Esophagus (tissue), 2 donors: ENCODE results near the gene SMARCAD1. TPM values are rescaled to one million over a fixed set of nuclear protein-coding genes. Genes with fewer than 3 reads are reported as not detected.
"Not testable (repeated sequence)": the region's sequence is repeated elsewhere in the genome, so short reads cannot be mapped to it uniquely, and the experiment has no call there.

Source experiments
- H3K27ac ChIP-seq, 2 donors: one replicate each; pipeline ENCODE4 v1.5.1; 2013; ENCODE audit warnings: low read depth in 2 of 2, mild to moderate bottlenecking in 2 of 2, inconsistent platforms in 1 of 2, low read length in 1 of 2, moderate library complexity in 1 of 2
- H3K27me3 ChIP-seq, 2 donors: one replicate each; pipeline ENCODE4 v1.6.1; 2013; ENCODE audit warnings: low read length in 2 of 2, control low read depth in 1 of 2, mild to moderate bottlenecking in 1 of 2; ENCODE audit not compliant: insufficient read depth in 2 of 2, control insufficient read depth in 1 of 2
- H3K36me3 ChIP-seq, 2 donors: one replicate each; pipeline ENCODE4 v1.6.1; 2013; ENCODE audit warnings: low read length in 1 of 2; ENCODE audit not compliant: control insufficient read depth in 2 of 2, insufficient read depth in 2 of 2
- H3K4me1 ChIP-seq, 2 donors: one replicate each; pipeline ENCODE4 v1.6.1; 2013; ENCODE audit warnings: low read length in 1 of 2; ENCODE audit not compliant: control insufficient read depth in 2 of 2, insufficient read depth in 2 of 2
- H3K4me3 ChIP-seq, 2 donors: one replicate each; pipeline ENCODE4 v1.5.1; 2013; ENCODE audit warnings: low read length in 2 of 2, mild to moderate bottlenecking in 2 of 2, low read depth in 1 of 2, moderate library complexity in 1 of 2
- H3K9me3 ChIP-seq, 2 donors: one replicate each; pipeline ENCODE4 v1.6.1; 2013; ENCODE audit warnings: mild to moderate bottlenecking in 2 of 2, low read depth in 1 of 2, low read length in 1 of 2, moderate library complexity in 1 of 2; ENCODE audit not compliant: control insufficient read depth in 2 of 2, insufficient read depth in 1 of 2
- WGBS, 2 donors: extraction: QIAGEN DNeasy Blood & Tissue Kit; methylation state at CpG; one replicate each; pipeline ENCODE4 v1.1.7; 2013; 5-methylcytosine and 5-hydroxymethylcytosine counted together
- polyA plus RNA-seq, 2 donors: library from polyadenylated mRNA; stranded (reverse); fragments of 200-250 nt; gene quantifications; one replicate each; pipeline ENCODE4 v1.2.3, GENCODE V29; 2013
- donor health status: healthy with polysubstance abuse.
- donor health status: Bipolar disorder and iron deficiency.

The SMARCAD1 gene
- polyA plus RNA-seq, 2 donors, result 7.2 to 8.5 TPM

DNA sequence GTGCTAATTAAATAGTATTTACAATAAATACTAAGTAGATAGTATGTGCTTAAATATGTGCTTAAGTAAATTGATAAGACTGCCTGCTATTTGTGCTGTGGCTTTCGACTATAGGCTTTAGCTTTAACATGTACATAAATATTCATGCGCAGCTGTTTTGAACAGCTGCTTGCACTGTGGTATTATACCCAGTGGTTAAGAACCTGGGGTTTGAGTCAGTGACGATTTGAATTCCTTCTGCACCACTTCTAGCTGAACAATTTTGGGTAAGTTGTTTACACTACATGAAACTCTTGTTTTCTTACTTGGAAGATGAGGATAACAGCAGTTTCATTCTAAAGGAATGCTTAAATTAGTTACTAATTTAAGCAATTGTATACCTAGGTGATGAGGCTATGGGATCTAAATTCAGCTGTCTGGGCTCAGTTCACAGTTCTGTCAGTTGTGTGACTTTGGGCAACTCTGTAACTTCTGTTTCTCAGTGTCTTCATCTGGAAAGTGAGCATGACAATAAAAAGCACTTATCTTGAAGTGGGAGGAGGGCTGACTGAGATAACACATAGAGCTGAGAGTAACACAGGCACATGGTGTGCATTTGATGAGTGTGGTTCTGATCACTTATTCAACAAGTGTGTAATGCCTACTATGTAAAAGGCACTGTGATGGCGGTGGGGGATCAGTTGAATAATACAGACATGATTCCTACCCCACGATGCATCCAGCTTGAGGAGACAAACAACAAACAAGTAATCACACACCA is 98.0 kb downstream of the SMARCAD1 start:
- 72 to 75% methylated on average over 5 of the region's 5 CpGs for WGBS, 2 donors
- no peaks in the 10 kb centered on the region for H3K36me3 ChIP-seq

DNA sequence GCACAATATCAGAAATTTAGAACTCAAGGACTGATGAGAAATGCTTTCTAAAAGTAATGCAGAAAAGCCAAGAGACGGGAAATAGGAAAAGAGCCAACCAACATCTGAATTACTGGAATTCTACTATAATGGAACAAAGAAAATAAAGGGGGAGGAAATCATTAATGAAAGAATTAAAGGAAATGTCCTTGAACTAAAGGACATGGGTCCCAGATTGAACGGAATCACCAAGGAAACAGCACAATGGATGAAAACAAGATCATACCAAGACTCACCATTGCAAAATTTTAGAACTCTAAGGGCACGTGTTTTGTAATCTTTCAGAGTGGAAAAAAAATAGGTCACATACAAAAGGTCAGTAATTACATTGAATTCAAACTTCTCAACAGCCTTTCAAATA is 99.0 kb downstream of the SMARCAD1 start:
- no peak overlapping the region for H3K4me3 ChIP-seq
- H3K27ac ChIP-seq, result no peak overlapping the region
- no peaks in the 10 kb centered on the region for H3K9me3 ChIP-seq
- H3K4me1 ChIP-seq, result no peaks in the 10 kb centered on the region
- H3K36me3 ChIP-seq, result no peaks in the 10 kb centered on the region
- no peaks in the 10 kb centered on the region for H3K27me3 ChIP-seq
- WGBS, 2 donors, result 62 to 63% methylated on average over 3 of the region's 3 CpGs

More for the DNA sequence above, 98.0 kb downstream of the SMARCAD1 start:
- H3K9me3 ChIP-seq, result no peaks in the 10 kb centered on the region
- no peaks in the 10 kb centered on the region for H3K4me1 ChIP-seq
- no peak overlapping the region for H3K27ac ChIP-seq
- no peaks in the 10 kb centered on the region for H3K27me3 ChIP-seq
- H3K4me3 ChIP-seq, result no peak overlapping the region

DNA sequence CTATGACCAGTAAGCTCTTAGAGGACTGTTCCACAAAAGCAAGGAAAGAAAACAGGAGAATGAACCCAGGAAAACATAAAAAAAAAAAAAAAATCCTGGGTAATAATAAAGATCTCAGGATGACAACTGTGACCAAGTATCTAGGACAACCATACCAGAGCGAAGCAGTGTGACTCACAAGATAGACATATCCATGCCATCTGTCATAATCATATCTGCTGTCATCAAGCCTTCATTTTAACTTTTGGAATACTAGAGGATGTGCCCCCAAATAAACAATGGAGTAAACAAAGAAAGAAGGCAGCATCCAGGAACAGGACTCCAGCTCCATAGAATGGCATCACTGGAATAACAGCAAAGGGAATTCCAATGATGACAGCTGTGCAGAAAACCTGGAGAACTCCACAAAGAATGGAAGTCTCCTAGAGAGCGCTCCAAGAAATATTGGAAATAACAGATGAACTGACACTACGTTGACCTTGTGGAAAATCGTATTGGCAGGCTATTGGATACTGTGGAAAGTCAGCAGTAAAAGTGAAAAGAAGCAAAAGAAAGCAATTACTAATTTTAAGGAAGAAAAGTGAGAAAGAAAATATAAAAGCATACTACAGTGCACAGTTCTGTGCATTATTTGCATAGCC is 99.7 kb downstream of the SMARCAD1 start:
- Histone ChIP-seq H3K27me3 (no peaks in the 10 kb centered on the region), H3K4me1 (no peaks in the 10 kb centered on the region), H3K9me3 (no peaks in the 10 kb centered on the region), H3K4me3 (no peak overlapping the region), H3K36me3 (no peaks in the 10 kb centered on the region), H3K27ac (no peak overlapping the region)
- WGBS, 2 donors, result 86 to 89% methylated on average over 4 of the region's 4 CpGs

DNA sequence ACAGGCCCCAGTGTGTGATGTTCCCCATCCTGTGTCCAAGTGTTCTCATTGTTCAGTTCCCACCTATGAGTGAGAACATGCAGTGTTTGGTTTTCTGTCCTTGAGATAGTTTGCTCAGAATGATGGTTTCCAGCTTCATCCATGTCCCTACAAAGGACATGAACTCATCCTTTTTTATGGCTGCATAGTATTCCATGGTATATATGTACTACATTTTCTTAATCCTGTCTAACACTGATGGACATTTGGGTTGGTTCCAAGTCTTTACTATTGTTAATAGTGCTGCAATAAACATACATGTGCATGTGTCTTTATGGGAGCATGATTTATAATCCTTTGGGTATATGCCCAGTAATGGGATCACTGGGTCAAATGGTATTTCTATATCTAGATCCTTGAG is 112.3 kb downstream of the SMARCAD1 start:
- H3K36me3 ChIP-seq, H3K27me3 ChIP-seq, H3K4me1 ChIP-seq, H3K27ac ChIP-seq, H3K4me3 ChIP-seq, H3K9me3 ChIP-seq: not testable (repeated sequence)

DNA sequence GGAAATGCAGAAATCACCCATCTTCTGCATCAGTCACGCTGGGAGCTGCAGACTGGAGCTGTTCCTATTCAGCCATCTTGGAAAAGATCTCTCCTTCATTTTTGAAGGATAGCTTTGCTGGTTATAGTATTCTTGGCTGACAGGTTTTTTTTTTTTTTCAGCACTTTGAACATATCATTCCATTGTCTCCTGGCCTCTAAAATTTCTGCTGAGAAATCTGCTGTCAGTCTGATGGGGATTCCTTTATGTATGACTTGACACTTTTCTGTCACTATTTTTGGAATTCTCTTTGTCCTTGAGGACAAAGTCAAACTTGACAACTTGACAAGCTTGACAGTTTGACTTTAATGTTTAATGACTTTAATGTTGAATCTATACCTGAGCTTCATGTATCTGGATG is 118.2 kb downstream of the SMARCAD1 start:
- Histone ChIP-seq H3K27me3 (no peaks in the 10 kb centered on the region), H3K4me3 (no peak overlapping the region), H3K9me3 (peaks cover 5 to 10% of the 10 kb centered on the region in 2 donors), H3K36me3 (no peaks in the 10 kb centered on the region), H3K4me1 (no peaks in the 10 kb centered on the region), H3K27ac (no peak overlapping the region)
- 90% methylated on average over 1 of the region's 1 CpG for WGBS, 2 donors

DNA sequence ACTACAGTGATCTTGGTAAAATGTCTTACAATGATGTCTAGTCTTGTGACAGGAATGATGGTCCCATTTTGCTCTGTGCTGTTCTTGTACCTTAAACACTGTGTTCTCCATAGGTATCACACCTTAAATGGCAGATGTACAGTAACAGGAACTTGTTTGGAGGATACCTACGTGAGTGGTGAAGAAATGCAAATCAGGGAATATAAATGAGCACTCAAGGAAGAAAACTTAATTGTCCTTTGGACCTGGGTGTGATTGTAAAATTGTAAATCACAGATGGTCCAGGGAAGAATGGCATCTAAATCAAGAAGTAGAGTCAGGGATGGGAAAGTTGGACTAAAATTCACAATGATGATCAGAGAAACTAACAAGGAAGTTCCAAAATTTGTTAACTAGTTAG is 122.3 kb downstream of the SMARCAD1 start:
- H3K27me3 ChIP-seq, result no peaks in the 10 kb centered on the region
- no peak overlapping the region for H3K4me3 ChIP-seq
- no peak overlapping the region for H3K27ac ChIP-seq
- H3K9me3 ChIP-seq, result peaks cover 5 to 10% of the 10 kb centered on the region in 2 donors
- 49 to 60% methylated on average over 1 of the region's 1 CpG for WGBS, 2 donors
- H3K4me1 ChIP-seq, result no peaks in the 10 kb centered on the region
- H3K36me3 ChIP-seq, result no peaks in the 10 kb centered on the region

DNA sequence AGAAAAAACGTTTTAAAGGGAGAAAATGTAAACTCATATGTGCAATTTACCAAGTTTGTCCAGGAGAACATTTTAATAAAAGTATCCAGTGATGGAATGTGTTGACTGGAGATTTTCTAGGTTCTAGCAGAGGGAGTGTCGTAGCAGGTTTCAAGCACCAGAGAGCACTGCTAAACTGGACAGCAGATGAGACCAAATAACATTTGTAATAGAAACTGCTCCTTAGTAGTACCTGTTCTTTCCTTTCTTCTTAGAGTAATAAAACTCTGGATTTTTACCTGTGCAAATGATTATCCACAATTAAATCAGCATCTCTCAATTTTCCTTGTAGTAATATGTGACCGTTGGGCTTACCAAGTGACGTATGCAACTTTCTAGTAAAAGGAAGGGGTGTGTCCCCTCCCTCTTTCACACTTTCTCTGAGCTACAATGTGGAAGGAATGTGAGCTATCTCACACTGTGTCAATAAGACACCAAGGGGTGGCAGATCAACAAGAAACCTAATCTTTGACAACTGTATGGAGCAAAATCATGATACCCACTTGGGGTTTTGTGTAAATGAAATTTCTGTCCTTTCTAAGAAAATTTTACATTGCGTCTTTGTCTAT is 125.4 kb downstream of the SMARCAD1 start:
- H3K4me3 ChIP-seq, result no peak overlapping the region
- H3K36me3 ChIP-seq, result no peaks in the 10 kb centered on the region
- H3K27ac ChIP-seq, result no peak overlapping the region
- WGBS, 2 donors, result 60 to 68% methylated on average over 5 of the region's 5 CpGs
- no peaks in the 10 kb centered on the region for H3K9me3 ChIP-seq
- H3K27me3 ChIP-seq, result no peaks in the 10 kb centered on the region
- H3K4me1 ChIP-seq, result no peaks in the 10 kb centered on the region

DNA sequence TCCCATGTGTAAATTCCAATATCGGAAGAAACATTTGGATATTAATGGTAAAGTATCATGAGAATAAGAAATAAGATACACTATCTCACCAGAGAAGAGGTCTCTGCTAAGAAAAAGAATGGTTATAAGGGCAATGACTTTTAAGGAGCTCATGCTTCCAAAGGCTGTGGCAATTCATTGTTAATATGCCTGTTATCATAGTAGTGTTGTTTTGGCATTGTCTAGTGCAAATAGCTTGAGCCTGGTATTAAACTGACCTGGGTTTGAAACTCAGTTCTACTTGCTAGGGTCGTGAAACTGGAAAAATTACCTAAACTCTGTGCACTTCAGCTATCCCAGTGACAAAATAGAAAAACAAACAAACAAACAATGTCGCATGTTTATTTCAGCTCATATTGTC is 126.2 kb downstream of the SMARCAD1 start:
- no peak overlapping the region for H3K27ac ChIP-seq
- no peaks in the 10 kb centered on the region for H3K9me3 ChIP-seq
- H3K4me1 ChIP-seq, result no peaks in the 10 kb centered on the region
- H3K36me3 ChIP-seq, result no peaks in the 10 kb centered on the region
- no peak overlapping the region for H3K4me3 ChIP-seq
- no peaks in the 10 kb centered on the region for H3K27me3 ChIP-seq
- 83 to 85% methylated on average over 3 of the region's 3 CpGs for WGBS, 2 donors

DNA sequence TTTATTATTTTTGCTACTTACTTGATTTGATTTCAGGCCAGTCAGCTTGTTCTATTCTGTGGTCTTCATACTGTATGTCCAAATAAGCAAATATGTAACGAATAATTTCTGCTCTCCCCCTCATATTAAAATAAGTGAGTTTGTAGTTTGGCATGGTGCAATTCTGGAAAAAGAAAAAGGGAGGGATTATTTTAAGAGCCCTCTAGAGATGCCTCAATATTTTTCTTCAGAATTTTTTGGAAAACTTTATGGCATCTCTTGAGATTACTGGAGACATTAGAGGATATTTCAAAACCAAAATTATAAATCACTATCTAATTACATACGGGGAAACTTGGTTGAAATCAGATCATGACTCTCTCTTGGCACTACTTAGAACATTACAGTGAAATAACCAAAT is 126.8 kb downstream of the SMARCAD1 start:
- no peak overlapping the region for H3K4me3 ChIP-seq
- H3K27ac ChIP-seq, result no peak overlapping the region
- 68 to 74% methylated on average over 2 of the region's 2 CpGs for WGBS, 2 donors
- no peaks in the 10 kb centered on the region for H3K4me1 ChIP-seq
- no peaks in the 10 kb centered on the region for H3K9me3 ChIP-seq
- H3K27me3 ChIP-seq, result no peaks in the 10 kb centered on the region
- H3K36me3 ChIP-seq, result no peaks in the 10 kb centered on the region
